Fibroblast of mammary gland (primary cell): ENCODE results near the gene TANGO2.
A peak's percentile ranks its signal among the peaks of the same experiment; 100 is the strongest.

Source experiments
- DNase-seq: peaks from one replicate; pipeline ENCODE4 v3.0.0-alpha.2; 2010; ENCODE audit warnings: low read depth
- H3K4me3 ChIP-seq: 2 replicates; pipeline ENCODE4 v1.5.1; 2011; ENCODE audit warnings: low read depth, mild to moderate bottlenecking, low read length, moderate library complexity; ENCODE audit not compliant: control insufficient read depth
- TF ChIP-seq, protein P1 (sequence below): conservative IDR thresholded peaks from 2 replicates; pipeline ENCODE4 v1.5.1; 2011; ENCODE audit warnings: low read depth, low read length, inconsistent platforms; ENCODE audit not compliant: control insufficient read depth, insufficient read depth

Gene TANGO2

DNA sequence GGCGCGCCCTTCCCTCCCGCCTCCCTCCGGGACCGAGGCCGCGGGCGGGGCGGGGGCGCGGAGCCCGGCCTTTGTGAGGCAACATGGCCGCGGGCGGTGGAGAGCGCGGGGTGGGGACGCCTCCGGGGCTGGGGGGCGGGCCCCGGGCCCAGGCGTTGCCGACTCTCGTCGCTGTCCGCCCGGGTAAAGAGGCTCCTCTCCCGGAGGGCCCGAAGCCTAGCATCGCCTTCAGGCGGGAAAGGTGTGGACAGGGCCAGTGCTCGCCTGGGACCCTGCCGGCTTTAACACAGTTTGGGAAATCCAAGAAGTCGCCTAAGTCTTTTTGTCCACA is 59.5 kb downstream of the TANGO2 start:
- DNase-seq: peak; percentile 34
- TF ChIP-seq, protein P1, sequence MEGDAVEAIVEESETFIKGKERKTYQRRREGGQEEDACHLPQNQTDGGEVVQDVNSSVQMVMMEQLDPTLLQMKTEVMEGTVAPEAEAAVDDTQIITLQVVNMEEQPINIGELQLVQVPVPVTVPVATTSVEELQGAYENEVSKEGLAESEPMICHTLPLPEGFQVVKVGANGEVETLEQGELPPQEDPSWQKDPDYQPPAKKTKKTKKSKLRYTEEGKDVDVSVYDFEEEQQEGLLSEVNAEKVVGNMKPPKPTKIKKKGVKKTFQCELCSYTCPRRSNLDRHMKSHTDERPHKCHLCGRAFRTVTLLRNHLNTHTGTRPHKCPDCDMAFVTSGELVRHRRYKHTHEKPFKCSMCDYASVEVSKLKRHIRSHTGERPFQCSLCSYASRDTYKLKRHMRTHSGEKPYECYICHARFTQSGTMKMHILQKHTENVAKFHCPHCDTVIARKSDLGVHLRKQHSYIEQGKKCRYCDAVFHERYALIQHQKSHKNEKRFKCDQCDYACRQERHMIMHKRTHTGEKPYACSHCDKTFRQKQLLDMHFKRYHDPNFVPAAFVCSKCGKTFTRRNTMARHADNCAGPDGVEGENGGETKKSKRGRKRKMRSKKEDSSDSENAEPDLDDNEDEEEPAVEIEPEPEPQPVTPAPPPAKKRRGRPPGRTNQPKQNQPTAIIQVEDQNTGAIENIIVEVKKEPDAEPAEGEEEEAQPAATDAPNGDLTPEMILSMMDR: no peak
- H3K4me3 ChIP-seq: peak overlapping the region; percentile 98

DNA sequence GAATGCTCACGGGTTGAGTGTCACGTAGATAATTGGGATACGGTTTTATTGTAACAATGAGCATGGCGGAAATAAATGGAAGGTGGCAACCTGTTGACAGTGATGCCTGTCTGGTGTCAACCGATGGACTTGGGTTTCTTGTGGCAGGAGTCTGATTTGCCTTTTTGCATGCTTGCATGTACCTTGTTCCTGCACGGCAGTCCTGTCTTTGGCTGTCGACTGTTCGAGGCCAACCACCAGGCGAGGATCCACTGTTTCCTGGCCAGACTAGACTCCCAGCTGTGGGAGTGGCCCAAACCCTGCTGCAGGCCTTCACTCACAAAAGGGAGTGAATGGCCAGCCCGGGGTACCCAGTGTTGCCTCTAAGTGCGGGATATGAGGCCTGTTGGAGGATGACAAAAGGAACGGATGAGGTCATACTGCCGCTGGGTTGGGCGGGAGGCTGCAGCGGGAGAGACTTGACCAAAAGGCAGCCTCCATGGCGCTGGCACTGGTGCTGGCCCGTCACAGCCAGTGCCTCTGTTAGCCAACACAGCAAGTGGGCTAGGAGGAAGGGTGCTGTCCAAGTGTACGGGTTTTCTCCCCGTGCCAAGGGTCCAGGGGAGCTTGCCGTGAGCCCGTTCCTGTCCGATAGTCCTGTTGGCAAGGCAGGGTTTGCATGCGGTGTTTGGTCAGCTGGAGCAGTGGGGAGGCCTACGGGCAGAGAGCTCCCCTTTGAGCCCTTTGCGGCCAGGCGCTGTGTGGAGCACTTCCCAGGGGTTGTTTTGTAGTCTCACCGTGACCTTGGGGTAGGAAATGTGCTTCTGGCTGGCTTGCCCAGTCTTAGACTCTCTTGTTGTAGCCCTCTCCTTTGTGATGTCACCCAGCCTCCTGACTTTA is 60.1 kb downstream of the TANGO2 start:
- DNase-seq: peak; percentile 71
- TF ChIP-seq, protein P1: no peak

DNA sequence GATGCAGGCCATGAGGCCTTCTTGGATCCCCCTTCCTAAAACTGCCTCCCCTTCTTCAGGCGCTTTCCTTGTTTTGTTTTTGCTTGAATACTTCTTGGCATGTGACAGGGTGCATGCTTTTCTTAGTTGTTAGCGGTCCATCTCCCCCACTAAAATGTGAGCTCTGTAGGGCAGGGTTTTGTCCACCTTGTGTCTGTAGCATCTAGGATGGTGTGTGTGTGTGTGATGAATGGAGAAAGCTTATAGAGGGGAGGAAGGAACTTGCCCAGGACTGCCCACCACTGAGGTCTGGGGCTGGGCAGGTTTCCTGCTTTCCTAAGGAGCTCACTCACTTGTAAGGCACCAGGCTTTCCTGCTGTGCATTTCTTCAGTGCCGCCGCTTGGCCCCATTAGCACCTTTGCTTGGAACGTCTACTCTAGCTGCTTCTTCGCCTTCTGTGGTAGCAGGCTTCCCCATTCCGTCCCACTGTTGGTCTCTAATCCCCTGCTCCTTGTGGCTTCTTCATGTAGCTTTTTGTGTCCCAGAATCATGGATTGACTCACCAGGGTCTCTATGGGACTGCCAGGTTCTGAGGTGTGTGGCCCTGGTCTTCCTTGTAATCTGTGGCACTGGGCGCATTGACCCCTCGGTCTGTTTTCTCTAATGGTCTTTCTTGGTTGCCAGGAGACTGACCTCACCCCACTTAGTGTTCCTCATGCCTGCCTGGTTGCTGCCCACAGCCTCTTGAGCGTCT is 62.4 kb downstream of the TANGO2 start:
- TF ChIP-seq, protein P1: no peak
- no peak for DNase-seq
- H3K4me3 ChIP-seq: no peak overlapping the region

More for the DNA sequence above, 60.1 kb downstream of the TANGO2 start:
- peak overlapping the region; percentile 98 for H3K4me3 ChIP-seq

DNA sequence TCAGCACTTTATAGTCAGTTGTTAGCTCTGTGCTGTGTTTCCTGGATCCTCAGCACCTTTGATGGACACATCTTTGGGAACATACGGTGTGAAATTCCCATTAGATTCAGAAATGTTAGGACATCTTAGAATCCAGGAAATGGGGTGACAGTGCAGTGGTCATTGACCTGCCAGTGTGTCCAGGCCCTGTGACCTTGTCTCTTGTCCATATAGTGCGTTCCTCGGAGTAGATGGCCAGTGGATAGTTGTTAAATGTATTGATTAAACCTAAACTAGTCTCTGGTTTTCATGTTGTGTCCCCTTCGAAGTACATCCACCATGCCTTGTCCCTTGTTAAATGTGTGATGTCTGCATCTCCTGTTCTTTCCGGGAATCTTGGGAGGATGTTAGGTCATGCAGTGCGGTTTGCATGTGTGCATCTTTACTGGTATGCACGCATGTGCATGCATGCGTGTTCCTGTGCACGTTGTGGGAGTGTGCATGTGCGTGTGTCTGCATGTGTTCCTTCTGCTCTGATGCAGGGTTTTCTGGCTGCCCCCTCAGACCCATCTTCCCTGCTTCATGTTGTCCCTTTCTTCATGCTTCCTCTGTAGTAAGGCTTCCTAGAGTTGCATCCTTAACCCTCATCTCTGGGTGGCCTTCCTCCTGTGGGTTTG is 63.1 kb downstream of the TANGO2 start:
- no peak overlapping the region for H3K4me3 ChIP-seq
- TF ChIP-seq, protein P1: no peak
- DNase-seq: no peak

DNA sequence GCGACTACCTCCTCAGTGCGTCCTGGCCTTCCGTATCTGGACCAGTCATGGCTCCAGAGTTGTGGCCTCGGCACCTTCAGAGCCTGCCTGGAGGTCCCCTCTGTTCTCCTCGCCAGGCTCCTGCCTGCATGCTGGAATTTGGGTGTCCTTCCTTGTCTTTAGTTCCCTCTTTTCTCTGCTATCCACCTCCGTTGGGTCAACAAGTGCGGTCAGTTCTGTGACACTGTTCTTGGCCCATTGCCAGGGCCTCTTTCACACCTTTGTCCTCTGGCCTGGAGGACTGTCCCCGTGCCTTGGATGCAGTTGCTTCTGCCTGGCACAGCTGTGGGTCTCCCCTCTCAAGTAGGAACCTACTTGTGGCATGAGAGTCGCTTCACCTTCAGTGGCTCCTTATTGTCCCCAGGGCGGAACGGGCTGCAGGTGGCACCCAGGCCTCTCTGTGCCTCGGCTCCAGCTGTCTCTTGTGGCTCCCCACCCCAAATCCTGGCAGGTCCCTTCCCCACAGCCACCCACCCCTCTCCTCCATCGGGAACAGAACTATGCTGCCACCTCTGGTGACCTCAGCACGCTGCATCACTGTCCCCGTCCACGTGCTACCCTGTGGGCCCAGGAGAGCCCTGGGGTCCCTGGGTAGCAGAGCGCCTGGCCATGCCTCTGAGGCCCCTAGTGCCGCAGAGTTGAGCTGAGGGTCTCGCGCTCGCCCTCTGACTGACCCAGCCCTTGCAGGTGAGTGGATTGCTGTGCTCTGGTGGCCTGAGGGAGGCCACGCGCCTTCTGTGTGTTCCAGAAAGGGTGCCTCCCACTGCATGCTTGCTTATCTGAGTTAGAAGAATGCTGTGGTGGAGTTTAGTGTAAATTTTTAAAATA is 63.9 kb downstream of the TANGO2 start:
- TF ChIP-seq, protein P1: peak; percentile 34
- peak; percentile 12 for DNase-seq
- no peak overlapping the region for H3K4me3 ChIP-seq

DNA sequence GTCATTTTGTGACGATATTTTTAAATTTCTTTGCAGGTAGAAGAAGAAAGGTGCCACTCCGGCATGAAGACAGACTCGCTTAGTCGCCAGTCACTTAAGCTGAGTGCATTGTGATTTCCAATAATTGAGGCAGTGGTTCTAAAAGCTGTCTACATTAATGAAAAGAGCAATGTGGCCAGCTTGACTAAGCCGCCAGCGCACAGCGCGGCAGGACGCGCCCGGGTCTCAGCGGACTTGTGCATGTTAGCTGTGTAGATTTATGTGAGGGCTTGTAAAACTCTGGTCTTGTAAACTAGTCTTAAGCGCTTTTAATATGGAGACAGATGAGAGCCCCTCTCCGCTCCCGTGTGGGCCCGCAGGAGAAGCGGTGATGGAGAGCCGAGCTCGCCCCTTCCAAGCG is 64.7 kb downstream of the TANGO2 start:
- DNase-seq: no peak
- H3K4me3 ChIP-seq: no peak overlapping the region
- TF ChIP-seq, protein P1: no peak
